CD14-positive monocyte (primary cell): ENCODE results near the gene DNAJC11. TPM values are rescaled to one million over a fixed set of nuclear protein-coding genes. Genes with fewer than 3 reads are reported as not detected.

Source experiments
- DNase-seq, 3 donors: peaks; one replicate each; pipeline ENCODE4 v3.0.0-alpha.2; 2011 to 2022
- H2AFZ ChIP-seq: 2 replicates; pipeline ENCODE4 v1.6.0; 2012; ENCODE audit warnings: mild to moderate bottlenecking, low read depth, low read length, inconsistent platforms; ENCODE audit not compliant: insufficient read depth, poor library complexity, severe bottlenecking
- H3K27ac ChIP-seq, 2 donors: 1 replicate in 1 of 2; 2 replicates in 1 of 2; pipeline ENCODE4 v1.5.1; 2012 to 2013; ENCODE audit warnings: low read length in 2 of 2, control low read depth in 1 of 2, inconsistent platforms in 1 of 2, low read depth in 1 of 2, mild to moderate bottlenecking in 1 of 2
- H3K27me3 ChIP-seq, 2 donors: one replicate each; pipeline versions ENCODE4 v1.6.0 to v1.6.1; 2011 to 2013; ENCODE audit warnings: low read length in 2 of 2; ENCODE audit not compliant: control insufficient read depth in 2 of 2, insufficient read depth in 2 of 2
- H3K36me3 ChIP-seq, 2 donors: replicated peaks in 1 of 2; 1 replicate in 1 of 2; 2 replicates in 1 of 2; pipeline versions ENCODE4 v1.5.1 to v1.6.1; 2012 to 2013; ENCODE audit warnings: low read length in 2 of 2, control low read depth in 1 of 2, inconsistent platforms in 1 of 2, mild to moderate bottlenecking in 1 of 2; ENCODE audit not compliant: insufficient read depth in 2 of 2, control insufficient read depth in 1 of 2
- H3K4me1 ChIP-seq, 2 donors: 1 replicate in 1 of 2; 2 replicates in 1 of 2; pipeline versions ENCODE4 v1.5.1 to v1.6.1; 2012 to 2013; ENCODE audit warnings: low read length in 2 of 2, control low read depth in 1 of 2, inconsistent platforms in 1 of 2, mild to moderate bottlenecking in 1 of 2, moderate library complexity in 1 of 2; ENCODE audit not compliant: insufficient read depth in 2 of 2, control insufficient read depth in 1 of 2
- H3K4me2 ChIP-seq: replicated peaks from 2 replicates; pipeline ENCODE3; 2012; ENCODE audit warnings: low read length, moderate library complexity, mild to moderate bottlenecking; ENCODE audit not compliant: poor library complexity, severe bottlenecking; ENCODE audit errors: extremely low read depth
- H3K4me3 ChIP-seq, 3 experiments: fragments of 200-600 bp in 1 of 3; sonication (generic) in 1 of 3; replicated peaks in 1 of 3; 1 replicate in 2 of 3; 2 replicates in 1 of 3; pipeline ENCODE4 v1.5.1; 2011 to 2013; ENCODE audit warnings: low read length in 3 of 3, mild to moderate bottlenecking in 3 of 3, control low read depth in 2 of 3, low read depth in 2 of 3, inconsistent platforms in 1 of 3, moderate library complexity in 1 of 3
- H3K79me2 ChIP-seq: 2 replicates; pipeline ENCODE4 v1.6.0; 2012; ENCODE audit warnings: mild to moderate bottlenecking, control low read depth, inconsistent platforms, low read length, moderate library complexity; ENCODE audit not compliant: insufficient read depth
- H3K9ac ChIP-seq: 2 replicates; pipeline ENCODE4 v1.6.0; 2017; ENCODE audit warnings: low read length, mild to moderate bottlenecking; ENCODE audit not compliant: insufficient read depth, poor library complexity, severe bottlenecking
- H3K9me3 ChIP-seq, 2 donors: replicated peaks in 1 of 2; 1 replicate in 1 of 2; 2 replicates in 1 of 2; pipeline versions ENCODE4 v1.5.1 to v1.6.1; 2012 to 2013; ENCODE audit warnings: low read length in 2 of 2, control low read depth in 1 of 2; ENCODE audit not compliant: control insufficient read depth in 1 of 2, insufficient read depth in 1 of 2
- H4K20me1 ChIP-seq: 2 replicates; pipeline ENCODE4 v1.6.0; 2012; ENCODE audit warnings: mild to moderate bottlenecking, low read length, control low read depth, moderate library complexity; ENCODE audit not compliant: insufficient read depth
- H3K27ac Mint-ChIP-seq, 7 donors: one replicate each; pipeline ENCODE4 v1.8.0; 2020; ENCODE audit warnings: mild to moderate bottlenecking in 7 of 7, mixed read lengths in 7 of 7, moderate library complexity in 6 of 7, inconsistent platforms in 2 of 7
- H3K27me3 Mint-ChIP-seq, 3 donors: one replicate each; pipeline ENCODE4 v1.8.0; 2021 to 2022; ENCODE audit warnings: low read depth in 3 of 3, mild to moderate bottlenecking in 3 of 3, mixed read lengths in 3 of 3, moderate library complexity in 3 of 3, inconsistent platforms in 1 of 3
- H3K36me3 Mint-ChIP-seq, 2 donors: one replicate each; pipeline ENCODE4 v1.8.0; 2020; ENCODE audit warnings: mixed read lengths in 2 of 2, inconsistent platforms in 1 of 2, mild to moderate bottlenecking in 1 of 2
- H3K4me1 Mint-ChIP-seq: one replicate; pipeline ENCODE4 v1.8.0; 2020; ENCODE audit warnings: mild to moderate bottlenecking, mixed read lengths
- H3K4me3 Mint-ChIP-seq, 2 donors: one replicate each; pipeline ENCODE4 v1.8.0; 2020; ENCODE audit warnings: mild to moderate bottlenecking in 2 of 2, mixed read lengths in 2 of 2, moderate library complexity in 1 of 2
- H3K9me3 Mint-ChIP-seq, 7 donors: one replicate each; pipeline ENCODE4 v1.8.0; 2020 to 2022; ENCODE audit warnings: mixed read lengths in 7 of 7, mild to moderate bottlenecking in 6 of 7, moderate library complexity in 6 of 7, inconsistent platforms in 2 of 7
- CTCF ChIP-seq: fragments of 200-600 bp; IDR thresholded peaks from one replicate; pipeline ENCODE4 v1.8.0; 2022; ENCODE audit warnings: antibody characterized with exemption, mild to moderate bottlenecking
- WGBS: methylation state at CpG from one replicate; pipeline ENCODE4 v1.1.5; 2013; ENCODE audit warnings: missing lambda C conversion rate; ENCODE audit not compliant: insufficient coverage; 5-methylcytosine and 5-hydroxymethylcytosine counted together
- intact Hi-C, 2 donors: fragments of 100-400 bp; cut with micrococcal nuclease; formaldehyde crosslinking; loops; one replicate each; pipeline versions ENCODE4 v1.15.0 to v1.15.1; 2023
- polyA plus RNA-seq, 3 donors: library from polyadenylated mRNA; depleted of rRNA in 1 of 3; unstranded in 2 of 3; stranded (reverse) in 1 of 3; fragments of 300-500 nt in 2 of 3; fragments of >200 nt in 1 of 3; fragmentation: Illumina TruSeq in 2 of 3; gene quantifications; 1 replicate in 2 of 3; 2 replicates in 1 of 3; pipeline ENCODE4 v1.2.3, GENCODE V29; 2012 to 2021

The DNAJC11 gene
- polyA plus RNA-seq, 3 donors: 9.7 to 19.9 (median 15.8) TPM

DNA sequence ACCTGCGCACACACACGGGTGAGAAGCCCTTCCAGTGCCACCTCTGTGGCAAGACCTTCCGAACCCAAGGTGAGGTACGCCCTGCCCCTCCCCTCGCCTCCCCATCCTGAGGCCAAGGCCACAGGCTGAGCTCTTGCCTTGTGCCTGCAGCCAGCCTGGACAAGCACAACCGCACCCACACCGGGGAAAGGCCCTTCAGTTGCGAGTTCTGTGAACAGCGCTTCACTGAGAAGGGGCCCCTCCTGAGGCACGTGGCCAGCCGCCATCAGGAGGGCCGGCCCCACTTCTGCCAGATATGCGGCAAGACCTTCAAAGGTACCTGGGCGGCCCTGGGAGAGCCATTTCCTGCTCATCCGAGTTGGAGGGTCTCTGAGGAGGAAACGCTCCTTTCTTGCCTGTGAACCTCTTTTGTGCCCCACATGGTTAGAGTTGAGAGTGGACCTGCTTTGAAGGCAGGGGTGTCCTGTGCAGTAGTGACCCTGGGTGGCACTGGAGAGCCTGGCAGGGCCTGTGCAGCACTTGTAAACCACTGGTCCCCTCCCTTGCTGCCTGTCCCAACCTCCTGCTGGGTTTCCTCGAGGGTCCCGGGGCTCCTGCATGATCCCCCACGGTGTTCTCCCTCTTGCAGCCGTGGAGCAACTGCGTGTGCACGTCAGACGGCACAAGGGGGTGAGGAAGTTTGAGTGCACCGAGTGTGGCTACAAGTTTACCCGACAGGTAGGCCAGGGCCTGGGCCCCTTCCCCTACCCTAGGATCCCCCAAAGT is 113.3 kb downstream of the DNAJC11 start:
- peak overlapping the region in 2 of 7 donors; percentile 35 to 54 for H3K27ac Mint-ChIP-seq
- peaks cover 21 to 27% of the 10 kb centered on the region in 2 donors for H3K4me1 ChIP-seq
- H2AFZ ChIP-seq: no peak overlapping the region
- peaks cover 50 to 66% of the 10 kb centered on the region in 2 donors for H3K36me3 Mint-ChIP-seq
- H3K4me3 ChIP-seq: no peak overlapping the region
- no peaks in the 10 kb centered on the region for H3K27me3 Mint-ChIP-seq
- H3K9me3 Mint-ChIP-seq: no peaks in the 10 kb centered on the region
- intact Hi-C loops: no loop called here
- no peak overlapping the region for H3K9ac ChIP-seq
- peaks cover 29% of the 10 kb centered on the region for H3K4me1 Mint-ChIP-seq
- no peaks in the 10 kb centered on the region for H3K27me3 ChIP-seq
- peaks cover 21% of the 10 kb centered on the region for H3K79me2 ChIP-seq
- no peak overlapping the region for H3K4me3 Mint-ChIP-seq
- peaks cover 100% of the 10 kb centered on the region for H4K20me1 ChIP-seq
- H3K9me3 ChIP-seq: no peaks in the 10 kb centered on the region
- WGBS: 81% methylated on average over 22 of the region's 25 CpGs
- H3K4me2 ChIP-seq: no peak overlapping the region
- H3K36me3 ChIP-seq: peaks cover 63 to 78% of the 10 kb centered on the region in 2 donors
- no peak for DNase-seq
- no peak overlapping the region for H3K27ac ChIP-seq
- TF ChIP-seq CTCF: no peak

DNA sequence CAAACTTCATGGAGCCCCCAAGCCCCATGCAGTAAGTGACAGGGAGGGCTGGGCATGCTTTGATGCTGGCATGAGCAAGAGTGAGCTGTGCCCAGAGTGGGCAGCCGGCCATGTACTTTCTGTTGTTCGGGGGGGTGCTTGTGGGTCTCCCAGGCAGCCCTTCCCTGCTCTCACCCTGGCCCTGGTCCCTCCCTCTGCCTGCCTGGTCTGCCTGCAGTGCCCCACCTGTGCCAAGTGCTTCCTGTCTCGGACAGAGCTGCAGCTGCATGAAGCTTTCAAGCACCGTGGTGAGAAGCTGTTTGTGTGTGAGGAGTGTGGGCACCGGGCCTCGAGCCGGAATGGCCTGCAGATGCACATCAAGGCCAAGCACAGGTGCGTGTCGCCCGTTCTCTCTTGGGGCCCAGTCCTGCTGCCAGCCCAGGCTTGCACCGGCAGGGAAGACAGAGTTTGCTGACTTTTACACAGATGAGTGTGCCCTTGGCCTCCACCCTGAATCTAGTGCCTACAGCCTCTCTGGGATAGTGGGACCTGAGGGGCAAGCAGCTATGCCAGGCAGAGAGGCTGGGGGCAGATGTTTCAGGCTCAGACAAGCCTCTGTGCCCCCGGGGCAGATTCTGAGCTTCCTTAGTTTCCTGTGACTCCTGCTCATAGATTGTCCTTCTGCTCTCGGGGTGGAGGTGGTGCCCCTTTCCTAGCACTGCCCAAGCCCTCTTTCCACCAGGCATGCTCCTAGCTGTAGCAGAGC is 114.2 kb downstream of the DNAJC11 start:
- Histone ChIP-seq H3K27me3 (no peaks in the 10 kb centered on the region), H2AFZ (no peak overlapping the region), H4K20me1 (peaks cover 98% of the 10 kb centered on the region), H3K4me1 (peaks cover 27 to 32% of the 10 kb centered on the region in 2 donors), H3K9ac (no peak overlapping the region), H3K79me2 (peaks cover 27% of the 10 kb centered on the region), H3K4me3 (no peak overlapping the region), H3K9me3 (no peaks in the 10 kb centered on the region), H3K36me3 (peaks cover 54 to 70% of the 10 kb centered on the region in 2 donors), H3K27ac (no peak overlapping the region), H3K4me2 (no peak overlapping the region)
- peak overlapping the region in 2 of 7 donors; percentile 46 to 50 for H3K27ac Mint-ChIP-seq
- H3K4me1 Mint-ChIP-seq: peaks cover 34% of the 10 kb centered on the region
- no peaks in the 10 kb centered on the region for H3K9me3 Mint-ChIP-seq
- H3K4me3 Mint-ChIP-seq: no peak overlapping the region
- no peak for TF ChIP-seq CTCF
- 53% methylated on average over 13 of the region's 13 CpGs for WGBS
- no peaks in the 10 kb centered on the region for H3K27me3 Mint-ChIP-seq
- peaks cover 45 to 57% of the 10 kb centered on the region in 2 donors for H3K36me3 Mint-ChIP-seq
- peak in 1 of 3 donors; percentile 8 for DNase-seq
- intact Hi-C loops: no loop called here
